Ovary (tissue), 3 donors: ENCODE results near the gene NR0B2.

Experiments
- EP300 ChIP-seq: sonication (generic); formaldehyde crosslinking; IDR thresholded peaks from one replicate; pipeline ENCODE4 v1.6.1; 2017; ENCODE audit warnings: antibody characterized with exemption
- POLR2A ChIP-seq: fragments of 450-650 bp; IDR thresholded peaks from one replicate; pipeline ENCODE4 v1.6.1; 2017; ENCODE audit warnings: antibody characterized with exemption, mild to moderate bottlenecking, moderate library complexity
- TF ChIP-seq, protein P1 (sequence below), 3 donors: fragments of 450-650 bp in 2 of 3; fragments of 200-600 bp in 1 of 3; IDR thresholded peaks; one replicate each; pipeline versions ENCODE4 v1.5.1 to v1.8.0; 2016 to 2022; ENCODE audit warnings: antibody characterized with exemption in 3 of 3, mild to moderate bottlenecking in 1 of 3
- donor health status: DM: no; HTN: no; CAD: no.

DNA sequence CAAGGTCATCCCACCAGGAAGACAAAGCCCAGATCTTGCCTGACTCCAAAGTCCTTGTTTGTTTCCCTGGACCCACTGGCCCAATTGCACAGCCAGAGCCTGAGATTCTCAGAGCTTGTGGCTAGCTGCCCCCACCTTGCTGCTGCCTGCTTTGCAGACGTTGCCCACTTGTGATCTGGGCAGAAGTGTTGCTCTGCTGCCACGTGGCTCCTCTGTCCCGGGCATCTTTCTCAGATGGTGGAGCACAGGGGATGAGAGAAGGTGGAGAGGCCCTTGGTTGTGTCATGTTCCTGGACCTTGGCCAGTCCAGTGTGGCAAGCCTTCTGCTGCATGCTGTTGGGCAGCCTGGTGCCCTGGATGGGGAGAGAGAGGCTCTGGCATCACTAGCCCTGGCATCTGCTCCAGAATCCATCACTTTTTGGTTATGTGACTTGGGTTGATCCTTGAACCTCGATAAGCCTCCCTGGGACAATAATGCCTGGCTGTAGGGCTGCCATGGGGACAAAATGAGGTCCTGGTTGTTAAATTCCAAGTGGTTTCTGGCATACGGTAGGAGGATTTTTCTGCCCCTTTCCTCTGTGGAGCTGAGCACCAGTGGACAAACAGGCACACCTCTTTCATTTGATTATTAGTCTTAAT lies 1.5 kb upstream of the NR0B2 start:
- TF ChIP-seq, protein P1, sequence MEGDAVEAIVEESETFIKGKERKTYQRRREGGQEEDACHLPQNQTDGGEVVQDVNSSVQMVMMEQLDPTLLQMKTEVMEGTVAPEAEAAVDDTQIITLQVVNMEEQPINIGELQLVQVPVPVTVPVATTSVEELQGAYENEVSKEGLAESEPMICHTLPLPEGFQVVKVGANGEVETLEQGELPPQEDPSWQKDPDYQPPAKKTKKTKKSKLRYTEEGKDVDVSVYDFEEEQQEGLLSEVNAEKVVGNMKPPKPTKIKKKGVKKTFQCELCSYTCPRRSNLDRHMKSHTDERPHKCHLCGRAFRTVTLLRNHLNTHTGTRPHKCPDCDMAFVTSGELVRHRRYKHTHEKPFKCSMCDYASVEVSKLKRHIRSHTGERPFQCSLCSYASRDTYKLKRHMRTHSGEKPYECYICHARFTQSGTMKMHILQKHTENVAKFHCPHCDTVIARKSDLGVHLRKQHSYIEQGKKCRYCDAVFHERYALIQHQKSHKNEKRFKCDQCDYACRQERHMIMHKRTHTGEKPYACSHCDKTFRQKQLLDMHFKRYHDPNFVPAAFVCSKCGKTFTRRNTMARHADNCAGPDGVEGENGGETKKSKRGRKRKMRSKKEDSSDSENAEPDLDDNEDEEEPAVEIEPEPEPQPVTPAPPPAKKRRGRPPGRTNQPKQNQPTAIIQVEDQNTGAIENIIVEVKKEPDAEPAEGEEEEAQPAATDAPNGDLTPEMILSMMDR (IDR thresholded peaks at IDR 0.05), result no peak
- TF ChIP-seq EP300 (no peak), POLR2A (no peak)
